ENCODE results near the gene GNG10.
"Not testable (repeated sequence)": the region's sequence is repeated elsewhere in the genome, so short reads cannot be mapped to it uniquely, and the experiment has no call there.

Gene GNG10

GRCh38 chr9:111658943-111659342 lies 2.5 kb upstream of the GNG10 start:
- DNase-seq: no peak

GRCh38 chr9:111659691-111660090 lies 1.7 kb upstream of the GNG10 start:
- DNase-seq: no peak

DNA sequence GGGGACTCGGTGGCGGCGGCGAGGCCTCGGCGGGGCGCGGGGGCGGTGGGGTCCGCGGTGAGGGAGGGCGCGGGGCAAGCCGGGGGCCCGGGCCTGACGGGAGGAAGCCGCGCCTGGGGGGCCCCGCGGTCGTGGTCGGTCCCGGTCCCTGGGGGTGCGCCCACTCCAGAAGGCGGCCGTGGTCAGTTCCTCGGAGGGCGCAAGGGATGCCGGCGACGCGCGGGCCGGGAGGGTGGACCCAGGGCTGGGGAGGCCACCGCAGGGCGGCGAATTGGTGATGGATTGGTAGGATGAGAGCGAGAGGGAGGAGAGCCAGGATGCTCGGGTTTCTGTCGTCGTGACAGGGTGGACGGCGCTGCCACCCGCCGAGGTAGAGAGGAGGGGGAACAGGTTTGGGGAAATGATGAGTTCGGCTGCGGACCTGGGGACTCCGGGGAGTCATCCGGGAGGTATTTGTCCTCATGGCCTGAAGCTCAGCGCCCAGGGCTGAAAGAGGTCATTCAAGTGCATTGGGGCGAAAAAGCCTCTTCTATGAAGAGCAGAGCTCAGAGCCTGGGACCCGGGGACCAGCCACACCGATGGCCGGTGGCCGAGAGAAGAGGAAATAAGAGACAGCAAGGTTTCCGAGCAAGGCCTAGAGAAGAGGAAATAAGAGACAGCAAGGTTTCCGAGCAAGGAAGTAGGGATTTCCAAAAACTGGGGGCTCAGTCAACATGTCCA lies 557 bp downstream of the GNG10 start:
- peak; percentile 70 for DNase-seq

- no peak for DNase-seq
These were observed 1.3 kb downstream of the GNG10 start for GRCh38 chr9:111662576-111663300.

GRCh38 chr9:111663301-111663823 lies 2.0 kb downstream of the GNG10 start:
- peak; percentile 94 for DNase-seq

DNA sequence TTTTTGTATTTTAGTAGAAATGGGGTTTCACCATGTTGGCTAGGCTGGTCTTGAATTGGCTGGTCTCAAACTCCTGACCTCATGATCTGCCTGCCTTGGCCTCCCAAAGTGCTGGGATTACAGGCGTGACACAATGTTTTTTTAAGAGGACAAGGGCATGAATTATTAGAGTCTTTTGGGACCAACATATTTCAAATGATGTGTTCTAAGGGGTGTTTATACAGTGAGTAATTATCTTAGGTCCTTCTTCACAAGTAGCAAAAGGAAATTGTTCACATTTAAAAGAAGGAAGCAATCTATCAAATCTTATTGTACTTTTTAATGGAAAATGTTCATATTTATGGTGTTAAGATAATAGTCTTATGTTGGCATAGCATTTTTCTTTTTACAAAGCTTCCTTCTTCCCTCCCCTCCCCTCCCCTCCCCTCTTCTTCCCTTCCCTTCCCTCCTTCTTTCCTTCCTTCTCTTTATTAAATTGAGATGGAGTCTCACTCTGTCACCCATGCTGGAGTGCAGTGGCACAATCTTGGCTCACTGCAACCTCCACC lies 6.7 kb downstream of the GNG10 start:
- DNase-seq: no peak

DNA sequence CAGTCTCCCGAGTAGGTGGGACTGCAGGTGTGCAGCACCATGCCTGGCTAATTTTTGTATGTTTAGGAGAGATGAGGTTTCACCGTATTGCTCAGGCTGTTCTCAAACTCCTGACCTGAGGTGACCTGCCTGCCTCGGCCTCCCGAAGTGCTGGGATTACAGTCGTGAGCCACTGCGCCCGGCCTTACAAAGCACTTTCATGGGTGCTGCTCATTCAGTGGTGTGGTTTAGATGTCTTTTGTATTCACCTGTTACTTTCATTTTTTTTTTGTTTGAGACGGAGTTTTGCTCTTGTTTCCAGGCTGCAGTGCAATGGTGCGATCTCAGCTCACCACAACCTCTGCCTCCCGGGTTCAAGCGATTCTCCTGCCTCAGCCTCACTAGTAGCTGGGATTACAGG lies 7.2 kb downstream of the GNG10 start:
- not testable (repeated sequence) for DNase-seq

DNA sequence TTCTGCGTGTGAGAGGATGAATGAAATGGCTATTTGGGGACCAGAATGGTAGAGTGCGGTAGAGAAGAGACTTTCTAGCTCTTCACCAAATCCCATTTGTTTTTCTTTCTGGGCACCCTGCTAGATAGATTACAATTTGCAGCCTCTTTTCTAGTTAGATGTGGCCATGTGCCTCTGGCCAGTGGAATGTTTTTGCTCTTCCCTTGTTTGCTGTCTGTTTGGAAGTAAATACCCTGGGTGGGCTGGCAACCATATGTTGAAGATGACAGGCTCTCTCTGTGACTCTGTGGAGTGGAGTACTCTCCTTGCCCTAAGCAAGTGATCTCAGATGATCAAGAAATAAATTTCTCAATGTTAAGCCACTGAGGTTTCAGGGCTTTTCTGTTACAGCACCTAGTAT lies 12.9 kb downstream of the GNG10 start:
- DNase-seq: no peak

- DNase-seq: no peak
These were observed 14.7 kb downstream of the GNG10 start for GRCh38 chr9:111676116-111676515.

DNA sequence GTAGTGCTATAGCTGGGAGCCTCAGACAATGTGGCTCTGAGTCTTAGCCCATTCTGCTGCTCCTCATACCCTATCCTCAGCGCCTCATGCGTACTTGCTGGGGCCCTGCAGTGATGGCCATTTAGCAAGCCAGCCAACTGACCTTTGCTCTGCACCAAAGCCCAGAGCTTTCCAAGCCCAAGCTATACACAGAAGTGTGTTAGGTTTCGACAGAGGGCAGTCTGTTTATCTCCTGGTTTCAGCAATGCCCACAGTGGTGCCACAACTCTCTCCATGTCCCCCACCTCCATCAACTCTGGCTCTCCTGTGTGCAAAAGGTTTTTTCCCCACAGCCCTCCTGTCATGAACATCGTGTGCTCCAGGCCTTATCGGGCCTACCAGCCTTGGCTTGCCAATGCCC lies 16.9 kb downstream of the GNG10 start:
- DNase-seq: no peak

DNA sequence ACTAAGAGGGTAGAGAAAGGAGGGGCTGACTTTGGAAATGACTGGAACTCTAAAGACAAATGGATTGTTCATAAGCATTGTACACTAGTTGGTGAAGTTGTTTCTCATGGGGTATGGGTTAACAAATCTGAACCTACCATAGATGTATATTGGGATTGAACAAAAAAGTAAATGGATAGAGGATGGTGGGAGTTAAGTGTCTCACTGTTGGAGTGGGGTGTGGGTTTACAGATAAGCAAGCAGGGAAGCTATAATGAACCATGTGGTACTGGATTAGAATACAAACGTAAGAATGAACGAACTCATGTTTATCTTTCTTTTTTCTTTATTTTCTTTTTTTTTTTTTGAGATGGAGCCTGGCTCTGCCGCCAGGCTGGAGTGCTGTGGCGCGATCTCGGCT lies 17.8 kb downstream of the GNG10 start:
- no peak for DNase-seq

DNA sequence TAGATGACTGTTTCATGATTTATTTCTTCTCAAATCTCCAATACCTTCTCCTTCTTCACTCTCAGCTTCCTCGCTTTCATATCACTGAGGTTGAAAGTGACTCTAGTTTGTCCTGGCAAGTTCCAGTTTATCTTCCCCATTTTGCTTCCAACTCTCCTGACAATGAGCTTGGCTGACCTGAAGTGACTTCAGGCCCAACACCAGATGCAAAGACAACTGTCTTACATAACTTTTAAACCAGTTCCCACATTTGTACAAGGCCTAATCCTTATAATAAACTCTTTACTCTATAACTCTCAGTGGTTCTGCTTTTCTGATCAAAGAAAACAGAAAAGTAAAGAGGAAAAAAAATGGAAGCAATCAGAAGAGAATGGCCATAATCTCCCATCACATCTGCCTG lies 22.0 kb downstream of the GNG10 start:
- DNase-seq: no peak

DNA sequence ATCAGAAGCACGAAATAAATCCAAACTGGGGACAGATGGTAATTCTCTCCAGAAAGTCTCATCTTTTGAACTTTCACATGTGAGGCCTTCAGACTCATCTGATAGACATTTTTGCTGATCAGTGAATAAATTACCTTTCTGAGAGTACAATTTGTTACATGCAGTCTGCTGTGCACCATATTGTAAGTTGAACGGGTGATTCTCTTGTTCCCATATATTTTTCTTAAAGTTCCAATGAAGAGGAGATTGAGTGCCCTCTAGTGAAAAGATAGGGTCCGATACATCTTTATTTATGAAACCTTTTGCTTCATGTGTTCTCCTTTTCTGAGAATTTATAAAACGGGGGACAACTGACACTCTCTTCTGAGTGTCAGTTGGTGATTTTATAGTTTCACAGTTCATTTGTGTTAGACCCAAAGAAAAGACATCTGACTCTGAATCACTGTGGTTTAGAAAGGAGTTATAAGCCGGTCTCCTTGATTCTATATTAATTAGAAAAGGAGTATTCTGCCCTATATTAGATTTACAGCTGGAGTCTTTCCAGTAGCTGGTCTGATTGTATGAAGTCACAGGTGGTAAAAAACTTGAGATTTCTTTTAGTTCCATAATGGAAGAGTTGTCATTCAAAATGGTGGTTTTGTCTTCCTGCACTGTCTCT lies 30.4 kb downstream of the GNG10 start:
- DNase-seq: no peak

GRCh38 chr9:111696796-111697195 lies 35.4 kb downstream of the GNG10 start:
- no peak for DNase-seq

GRCh38 chr9:111700776-111701175 lies 39.4 kb downstream of the GNG10 start:
- DNase-seq: no peak

- no peak for DNase-seq
These were observed 43.1 kb downstream of the GNG10 start for GRCh38 chr9:111704503-111704902.

DNA sequence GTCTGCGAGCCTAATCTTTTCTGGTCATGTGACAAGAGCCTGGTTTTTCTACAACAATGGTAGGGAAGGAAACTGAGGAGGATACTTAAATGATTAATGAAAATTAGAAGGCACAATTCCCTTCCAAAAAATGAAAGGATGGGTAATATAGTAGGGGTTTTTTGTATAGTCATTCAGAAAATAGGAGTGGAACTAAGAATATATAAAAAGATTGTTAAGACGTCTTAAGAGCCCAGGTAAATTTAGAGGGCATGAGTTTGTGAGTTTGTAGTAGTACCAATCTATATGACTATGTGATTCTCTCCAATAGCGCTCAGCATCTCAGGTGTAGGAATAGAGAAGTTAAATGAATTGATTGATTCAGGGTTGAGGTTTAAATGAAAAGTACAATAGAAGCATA lies 50.1 kb downstream of the GNG10 start:
- no peak for DNase-seq

GRCh38 chr9:111712369-111712768 lies 51.0 kb downstream of the GNG10 start:
- no peak for DNase-seq

- DNase-seq: no peak
These were observed 54.1 kb downstream of the GNG10 start for GRCh38 chr9:111715471-111715870.

GRCh38 chr9:111719541-111719940 lies 58.1 kb downstream of the GNG10 start:
- DNase-seq: no peak
